GM18499 (cell line): Measurements from ENCODE around the gene KAT2B.

Source experiments
- ATAC-seq: cut with Tn5 transposase; IDR thresholded peaks from one replicate; pipeline ENCODE4 v1.9.1; 2021; ENCODE audit warnings: moderate number of reproducible peaks; ENCODE audit not compliant: insufficient read depth, unreplicated experiment

Gene KAT2B

GRCh38 chr3:20194793-20195460 lies 154.7 kb downstream of the KAT2B start:
- no peak for ATAC-seq

- ATAC-seq, result no peak
These were observed 157.5 kb downstream of the KAT2B start for GRCh38 chr3:20197775-20198174.

GRCh38 chr3:20201143-20201542 lies 160.9 kb downstream of the KAT2B start:
- ATAC-seq, result no peak
